A549 treated with AZD2906 at 1 μM for 4 hours (cell line): Measurements from ENCODE around the gene ACOT2. TPM values are rescaled to one million over a fixed set of nuclear protein-coding genes. Genes with fewer than 3 reads are reported as not detected.

Experiments used
- total RNA-seq: library from RNA; stranded (reverse); fragments of 200-300 nt; extraction: Qiagen RNA extraction; gene quantifications from 5 replicates; pipeline ENCODE4 v1.2.3, GENCODE V29; 2022

ACOT2 gene, protein sequence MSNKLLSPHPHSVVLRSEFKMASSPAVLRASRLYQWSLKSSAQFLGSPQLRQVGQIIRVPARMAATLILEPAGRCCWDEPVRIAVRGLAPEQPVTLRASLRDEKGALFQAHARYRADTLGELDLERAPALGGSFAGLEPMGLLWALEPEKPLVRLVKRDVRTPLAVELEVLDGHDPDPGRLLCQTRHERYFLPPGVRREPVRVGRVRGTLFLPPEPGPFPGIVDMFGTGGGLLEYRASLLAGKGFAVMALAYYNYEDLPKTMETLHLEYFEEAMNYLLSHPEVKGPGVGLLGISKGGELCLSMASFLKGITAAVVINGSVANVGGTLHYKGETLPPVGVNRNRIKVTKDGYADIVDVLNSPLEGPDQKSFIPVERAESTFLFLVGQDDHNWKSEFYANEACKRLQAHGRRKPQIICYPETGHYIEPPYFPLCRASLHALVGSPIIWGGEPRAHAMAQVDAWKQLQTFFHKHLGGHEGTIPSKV
- 44.7 to 54.3 TPM (median 52.7 TPM) in 5 replicates for total RNA-seq

DNA sequence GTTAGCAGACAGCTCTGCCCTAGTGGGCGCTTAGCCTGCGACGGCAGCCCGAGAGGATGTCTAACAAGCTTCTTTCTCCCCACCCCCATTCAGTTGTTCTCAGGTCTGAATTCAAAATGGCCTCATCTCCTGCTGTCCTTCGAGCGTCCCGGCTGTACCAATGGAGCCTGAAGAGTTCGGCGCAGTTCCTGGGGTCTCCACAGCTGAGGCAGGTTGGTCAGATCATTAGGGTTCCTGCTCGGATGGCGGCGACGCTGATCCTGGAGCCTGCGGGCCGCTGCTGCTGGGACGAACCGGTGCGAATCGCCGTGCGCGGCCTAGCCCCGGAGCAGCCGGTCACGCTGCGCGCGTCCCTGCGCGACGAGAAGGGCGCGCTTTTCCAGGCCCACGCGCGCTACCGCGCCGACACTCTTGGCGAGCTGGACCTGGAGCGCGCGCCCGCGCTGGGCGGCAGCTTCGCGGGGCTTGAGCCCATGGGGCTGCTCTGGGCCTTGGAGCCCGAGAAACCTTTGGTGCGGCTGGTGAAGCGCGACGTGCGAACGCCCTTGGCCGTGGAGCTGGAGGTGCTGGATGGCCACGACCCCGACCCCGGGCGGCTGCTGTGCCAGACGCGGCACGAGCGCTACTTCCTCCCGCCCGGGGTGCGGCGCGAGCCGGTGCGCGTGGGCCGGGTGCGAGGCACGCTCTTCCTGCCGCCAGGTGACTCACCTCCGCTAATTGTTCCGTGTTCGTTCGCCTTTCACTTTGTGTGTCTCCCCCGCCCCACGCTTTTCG, at the start of gene ACOT2:
TSS of gene ACOT2 (plus strand) at position 29 of the 774 bp plus-strand sequence. CDS start at position 57, 28 bp downstream.

DNA sequence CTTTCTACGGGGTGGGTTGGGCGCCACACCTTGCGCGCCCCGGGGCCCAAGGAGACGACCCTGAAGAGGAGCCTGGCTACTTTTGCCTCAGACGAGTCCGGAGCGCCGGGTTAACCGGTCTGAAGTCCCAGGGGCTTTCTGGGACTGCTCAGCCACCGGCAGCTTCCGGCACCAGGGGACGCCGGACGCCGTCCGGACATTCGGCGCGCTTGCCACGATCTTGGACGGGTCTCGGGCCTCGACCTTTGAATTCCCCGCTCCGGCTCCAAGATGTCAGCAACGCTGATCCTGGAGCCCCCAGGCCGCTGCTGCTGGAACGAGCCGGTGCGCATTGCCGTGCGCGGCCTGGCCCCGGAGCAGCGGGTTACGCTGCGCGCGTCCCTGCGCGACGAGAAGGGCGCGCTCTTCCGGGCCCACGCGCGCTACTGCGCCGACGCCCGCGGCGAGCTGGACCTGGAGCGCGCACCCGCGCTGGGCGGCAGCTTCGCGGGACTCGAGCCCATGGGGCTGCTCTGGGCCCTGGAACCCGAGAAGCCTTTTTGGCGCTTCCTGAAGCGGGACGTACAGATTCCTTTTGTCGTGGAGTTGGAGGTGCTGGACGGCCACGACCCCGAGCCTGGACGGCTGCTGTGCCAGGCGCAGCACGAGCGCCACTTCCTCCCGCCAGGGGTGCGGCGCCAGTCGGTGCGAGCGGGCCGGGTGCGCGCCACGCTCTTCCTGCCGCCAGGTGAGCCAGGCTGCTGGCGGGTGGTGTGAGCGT, 22.9 kb downstream of the ACOT2 start, which contains the start of gene ACOT4:
TSS of gene ACOT4 (plus strand) at position 184 of the 760 bp plus-strand sequence. CDS start at position 271, 87 bp downstream.

GRCh38 chr14:73612339-73613045, 43.5 kb downstream of the ACOT2 start, which contains the start of gene ACOT6:
Gene ACOT6, plus strand, starts transcription at chr14:73612517. Its CDS starts 55 bp downstream, at chr14:73612572.

Other genes starting within 250 kb of the ACOT2 start
- 35.2 to 40.2 TPM (median 38.8 TPM) in 5 replicates for gene NUMB, start 110.7 kb upstream of the ACOT2 start, total RNA-seq
- 20.1 to 24.8 TPM (median 24.3 TPM) in 5 replicates for gene RIOX1, start 78.3 kb upstream of the ACOT2 start, total RNA-seq
- gene ACOT1, start 32.1 kb upstream of the ACOT2 start, total RNA-seq: 6.3 to 8.4 TPM (median 7.4 TPM) in 5 replicates
- gene HEATR4, start 10.3 kb upstream of the ACOT2 start, total RNA-seq: 0.03 to 0.10 TPM (median 0.06 TPM) in 4 of 5 replicates, not detected in the other
- 1.7 to 2.3 TPM (median 2.0 TPM) in 5 replicates for gene ACOT4, start 22.7 kb downstream of the ACOT2 start, total RNA-seq
- gene ACOT6, start 43.3 kb downstream of the ACOT2 start, total RNA-seq: not detected in 5 replicates
- gene DNAL1, start 75.8 kb downstream of the ACOT2 start, total RNA-seq: 7.7 to 10.5 TPM (median 8.6 TPM) in 5 replicates
- 57.4 to 63.7 TPM (median 59.9 TPM) in 5 replicates for gene PNMA1, start 145.2 kb downstream of the ACOT2 start, total RNA-seq